NCI-H345 (cell line): ENCODE measurements around the gene OR7G1.
A peak's percentile ranks its signal among the peaks of the same experiment; 100 is the strongest.
"Not testable (repeated sequence)": the region's sequence is repeated elsewhere in the genome, so short reads cannot be mapped to it uniquely, and the experiment has no call there.

ENCODE experiments used
- DNase-seq: peaks from one replicate; lab custom pipeline; 2025; lab: John Stamatoyannopoulos, UW

Gene OR7G1

DNA sequence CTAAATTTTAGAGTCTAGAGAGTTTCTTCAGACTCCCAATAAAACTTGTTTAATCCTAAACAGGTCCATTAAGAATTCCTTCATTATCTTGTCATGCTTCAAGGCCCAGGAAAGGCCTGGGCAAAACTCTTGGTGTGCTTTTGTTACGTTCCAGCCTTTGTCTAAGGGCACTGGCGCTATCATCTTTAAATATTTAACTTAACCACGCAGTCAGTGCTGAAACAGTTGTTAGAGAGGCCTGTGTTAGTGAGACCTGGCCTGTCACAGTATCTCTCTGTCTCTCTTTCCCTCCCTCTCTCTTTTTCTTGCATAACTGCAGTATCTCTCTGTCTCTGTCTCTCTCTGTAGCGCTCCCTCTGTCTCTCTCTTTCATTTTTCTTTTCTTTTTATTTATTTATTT, 36.9 kb downstream of the OR7G1 start:
- DNase-seq, result no peak

DNA sequence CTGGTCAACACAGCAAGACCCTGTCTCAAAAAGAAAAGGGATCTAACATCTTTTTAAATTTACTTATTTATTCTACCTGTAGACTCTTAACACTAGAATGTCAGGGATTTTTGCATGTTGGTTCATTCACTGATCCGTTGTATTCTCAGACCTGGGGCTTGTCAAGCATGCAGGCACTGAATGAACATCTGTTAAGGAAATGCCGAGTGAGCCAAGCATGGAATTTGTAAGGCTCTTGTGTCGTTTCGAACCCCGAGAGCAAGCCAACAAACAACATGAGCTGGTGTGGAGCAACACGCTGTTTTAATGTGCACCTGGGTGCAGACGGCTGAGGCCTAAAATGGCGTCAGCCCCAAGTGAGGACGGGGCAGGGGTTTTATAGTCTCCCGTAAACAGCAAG, 38.7 kb downstream of the OR7G1 start:
- DNase-seq, result no peak

DNA sequence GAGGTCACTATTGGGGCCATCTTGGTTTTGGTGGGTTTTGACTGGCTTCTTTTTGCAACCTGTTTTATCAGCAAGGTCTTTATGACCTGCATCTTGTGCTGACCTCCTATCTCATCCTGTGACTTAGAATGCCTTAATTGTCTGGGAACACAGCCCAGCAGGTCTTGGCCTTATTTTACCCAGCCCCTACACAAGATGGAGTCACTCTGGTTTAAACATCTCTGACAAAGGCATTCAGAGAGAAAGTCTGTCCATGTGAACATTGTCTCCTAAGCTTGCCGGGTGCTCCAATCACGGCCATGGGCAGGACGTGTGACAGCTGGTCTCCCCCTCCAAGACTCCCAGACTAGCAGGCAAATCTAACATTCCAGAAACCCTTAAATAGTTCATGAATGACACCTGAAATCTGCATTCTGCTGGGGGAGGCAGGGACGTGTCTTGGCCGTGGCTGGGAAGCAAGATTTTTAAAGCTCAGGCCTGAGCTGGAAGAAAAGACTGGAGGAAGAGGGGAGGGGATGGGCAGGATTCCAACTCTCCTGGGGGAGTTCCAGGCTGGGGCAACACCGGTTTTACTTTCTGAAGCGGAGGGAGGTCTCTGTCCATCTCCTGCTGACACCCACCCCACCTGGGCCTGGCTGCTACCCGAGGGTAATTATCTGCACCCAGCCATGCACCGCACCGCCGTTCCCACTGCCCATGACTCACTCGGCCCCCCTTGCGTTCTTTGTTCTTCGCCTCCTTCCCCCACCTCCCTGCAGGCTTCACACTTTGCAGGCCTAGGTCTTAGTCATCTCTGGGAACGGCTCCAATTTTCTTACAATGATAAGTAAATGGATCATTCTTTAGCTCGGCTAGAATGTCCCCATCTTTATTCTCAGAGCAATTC, 40.3 kb downstream of the OR7G1 start:
- DNase-seq, result peak; percentile 9

DNA sequence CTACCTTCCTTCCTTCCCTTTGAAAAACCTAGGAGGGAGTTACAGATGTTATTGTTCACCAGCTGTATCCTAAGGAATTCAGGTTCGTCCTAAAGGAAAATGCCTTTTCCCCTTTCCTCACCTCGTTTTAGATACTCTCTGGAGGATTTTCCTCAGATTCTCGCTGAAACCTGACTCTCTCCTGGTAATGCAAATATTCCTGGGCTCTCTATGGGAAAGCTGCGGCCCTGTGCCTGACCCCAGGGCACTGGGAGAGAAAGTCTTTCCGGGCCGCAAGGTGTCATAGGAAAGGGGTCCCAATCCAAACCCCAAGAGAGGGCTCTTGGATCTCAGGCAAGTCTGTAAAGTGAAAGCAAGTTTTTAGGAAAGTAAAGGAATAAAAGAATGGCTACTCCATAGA, 41.8 kb downstream of the OR7G1 start:
- DNase-seq, result no peak

DNA sequence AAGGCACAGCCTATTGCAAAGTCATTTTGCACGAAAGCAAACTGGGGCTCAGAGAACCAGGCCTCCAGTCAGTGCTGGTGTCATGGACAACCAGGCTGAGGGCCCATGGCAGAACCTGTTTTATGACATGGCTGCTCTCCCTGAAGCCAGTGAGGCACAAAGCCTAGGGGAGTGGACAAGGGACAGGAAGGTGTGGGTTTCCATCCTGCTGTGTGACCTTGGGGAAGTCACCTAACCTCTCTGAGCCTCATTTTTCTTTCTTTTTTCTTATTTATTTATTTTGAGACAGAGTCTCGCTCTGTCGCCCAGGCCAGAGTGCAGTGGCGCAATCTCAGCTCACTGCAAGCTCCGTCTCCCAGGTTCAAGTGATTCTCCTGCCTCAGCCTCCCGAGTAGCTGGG, 43.8 kb downstream of the OR7G1 start:
- DNase-seq, result not testable (repeated sequence)

DNA sequence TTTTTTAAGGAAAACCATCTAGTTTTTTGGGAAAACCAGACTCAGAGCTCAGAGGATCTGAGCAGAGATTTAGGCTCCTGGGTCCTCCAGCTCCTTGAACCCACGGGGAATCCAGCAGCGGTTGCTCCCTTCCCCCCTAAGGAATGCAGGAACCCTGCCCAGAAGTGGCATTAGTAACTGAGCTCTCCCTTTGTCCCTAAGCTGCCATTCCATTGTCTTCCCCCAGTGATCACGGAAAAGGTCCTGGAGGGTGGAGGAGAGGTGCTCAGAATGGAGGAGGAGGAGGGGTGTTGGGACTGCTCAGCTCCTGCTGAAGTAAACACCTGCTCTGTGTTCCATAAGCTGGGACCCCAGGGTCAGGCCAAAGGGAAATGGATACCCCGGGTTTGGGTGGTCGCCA, 45.5 kb downstream of the OR7G1 start:
- DNase-seq, result no peak

DNA sequence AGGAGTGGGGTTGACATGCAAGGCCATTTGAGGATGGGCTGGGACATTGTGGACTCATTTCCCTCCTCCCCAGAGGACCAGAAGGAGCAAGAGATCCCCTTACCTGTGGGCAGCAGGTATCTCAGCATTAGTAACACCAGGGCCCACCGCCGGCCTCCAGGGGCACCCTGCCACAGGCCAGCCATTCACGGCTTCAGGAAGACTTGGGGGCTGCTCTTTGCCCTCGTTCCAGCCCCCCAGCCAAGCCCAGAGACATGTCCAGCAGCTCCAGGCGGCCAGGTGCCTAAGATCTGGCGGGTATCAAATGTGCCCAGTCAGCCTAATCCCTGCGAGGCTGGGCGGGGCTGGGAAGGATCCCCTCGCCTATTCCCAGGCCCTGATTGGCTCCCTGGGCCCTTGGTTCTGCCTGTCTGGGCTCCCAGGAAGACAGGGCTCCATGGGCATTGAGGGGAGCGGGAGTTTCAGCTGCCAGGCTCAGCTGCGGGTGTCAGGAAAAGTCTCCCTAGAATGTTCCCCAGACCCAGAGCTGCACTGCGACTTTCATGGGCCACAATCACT, 50.0 kb downstream of the OR7G1 start:
- DNase-seq, result no peak
